Esophagus squamous epithelium (tissue), 5 donors: Measurements from ENCODE around the gene MAP2K5. TPM values are rescaled to one million over a fixed set of nuclear protein-coding genes. Genes with fewer than 3 reads are reported as not detected.

Experiments used
- DNase-seq: peaks from one replicate; lab custom pipeline; 2025; lab: John Stamatoyannopoulos, UW
- H3K27ac ChIP-seq, 4 donors: fragments of 200-600 bp; sonication (generic); one replicate each; pipeline ENCODE4 v1.5.1; 2016 to 2019; ENCODE audit warnings: mild to moderate bottlenecking in 1 of 4
- H3K27me3 ChIP-seq, 4 donors: fragments of 200-600 bp; sonication (generic); 1 replicate in 3 of 4; 2 replicates in 1 of 4; pipeline versions ENCODE4 v1.5.1 to v1.6.0; 2017 to 2021; ENCODE audit warnings: antibody characterized with exemption in 1 of 4
- H3K36me3 ChIP-seq, 3 donors: fragments of 200-600 bp; sonication (generic); one replicate each; pipeline ENCODE4 v1.5.1; 2016 to 2019
- H3K4me1 ChIP-seq, 3 donors: fragments of 200-600 bp; sonication (generic); one replicate each; pipeline ENCODE4 v1.5.1; 2017 to 2019
- H3K4me3 ChIP-seq, 4 donors: fragments of 200-600 bp; sonication (generic); 1 replicate in 3 of 4; 2 replicates in 1 of 4; pipeline ENCODE4 v1.5.1; 2016 to 2019; ENCODE audit warnings: mild to moderate bottlenecking in 2 of 4, moderate library complexity in 1 of 4
- H3K9me3 ChIP-seq, 3 donors: fragments of 200-600 bp; sonication (generic); one replicate each; pipeline ENCODE4 v1.5.1; 2016 to 2019
- POLR2A ChIP-seq, 4 donors: fragments of 450-650 bp; IDR thresholded peaks; one replicate each; pipeline ENCODE4 v1.6.1; 2017; ENCODE audit warnings: antibody characterized with exemption in 4 of 4, mild to moderate bottlenecking in 4 of 4, moderate library complexity in 3 of 4
- WGBS, 2 donors: methylation state at CpG; one replicate each; pipeline ENCODE4 v1.1.5; 2018; 5-methylcytosine and 5-hydroxymethylcytosine counted together
- intact Hi-C: fragments of 100-400 bp; cut with DNase I; formaldehyde crosslinking; loops from one replicate; pipeline ENCODE4 v1.15.0; 2022
- total RNA-seq, 4 donors: library from RNA; depleted of rRNA; stranded (reverse); fragments of >200 nt; gene quantifications; one replicate each; pipeline ENCODE4 v1.1.0, GENCODE V29; 2016
- TF ChIP-seq, protein P1 (sequence below), 6 experiments: fragments of 450-650 bp in 4 of 6; fragments of 200-600 bp in 2 of 6; sonication (generic) in 2 of 6; IDR thresholded peaks; one replicate each; pipeline ENCODE4 v1.5.1; 2016 to 2019; ENCODE audit warnings: antibody characterized with exemption in 6 of 6, mild to moderate bottlenecking in 4 of 6, moderate library complexity in 4 of 6
- donor health status: DM: yes; HTN: yes; CAD: no.

Gene MAP2K5
- total RNA-seq, 4 donors from 2014 or later = 5.8 to 8.0 (median 7.0) TPM

DNA sequence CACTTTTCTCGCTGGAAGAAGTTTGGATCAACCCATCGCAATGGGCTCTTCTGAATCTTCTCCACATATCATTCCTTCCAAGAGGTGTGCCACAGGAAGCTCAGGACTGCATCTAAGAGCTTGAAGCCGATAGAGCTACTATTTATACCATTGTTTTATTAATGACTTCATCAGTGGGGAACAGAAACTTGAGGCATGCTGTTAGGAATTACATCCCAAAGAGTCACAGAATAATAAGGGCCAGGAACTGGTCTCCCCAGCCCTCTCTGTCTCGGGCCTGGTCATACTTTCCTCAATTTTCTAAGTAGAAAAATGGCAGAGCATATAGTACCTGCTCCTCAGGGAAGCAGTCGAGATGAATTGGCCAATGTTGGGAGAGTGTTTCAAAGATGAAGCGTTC is 38.4 kb upstream of the MAP2K5 start:
- no peak overlapping the region for H3K4me3 ChIP-seq
- no peaks in the 10 kb centered on the region for H3K27me3 ChIP-seq
- H3K4me1 ChIP-seq = peaks cover 0 to 5% (median 0%) of the 10 kb centered on the region in 3 donors
- intact Hi-C loops = no loop called here
- no peaks in the 10 kb centered on the region for H3K9me3 ChIP-seq
- no peak for DNase-seq
- TF ChIP-seq, protein P1, sequence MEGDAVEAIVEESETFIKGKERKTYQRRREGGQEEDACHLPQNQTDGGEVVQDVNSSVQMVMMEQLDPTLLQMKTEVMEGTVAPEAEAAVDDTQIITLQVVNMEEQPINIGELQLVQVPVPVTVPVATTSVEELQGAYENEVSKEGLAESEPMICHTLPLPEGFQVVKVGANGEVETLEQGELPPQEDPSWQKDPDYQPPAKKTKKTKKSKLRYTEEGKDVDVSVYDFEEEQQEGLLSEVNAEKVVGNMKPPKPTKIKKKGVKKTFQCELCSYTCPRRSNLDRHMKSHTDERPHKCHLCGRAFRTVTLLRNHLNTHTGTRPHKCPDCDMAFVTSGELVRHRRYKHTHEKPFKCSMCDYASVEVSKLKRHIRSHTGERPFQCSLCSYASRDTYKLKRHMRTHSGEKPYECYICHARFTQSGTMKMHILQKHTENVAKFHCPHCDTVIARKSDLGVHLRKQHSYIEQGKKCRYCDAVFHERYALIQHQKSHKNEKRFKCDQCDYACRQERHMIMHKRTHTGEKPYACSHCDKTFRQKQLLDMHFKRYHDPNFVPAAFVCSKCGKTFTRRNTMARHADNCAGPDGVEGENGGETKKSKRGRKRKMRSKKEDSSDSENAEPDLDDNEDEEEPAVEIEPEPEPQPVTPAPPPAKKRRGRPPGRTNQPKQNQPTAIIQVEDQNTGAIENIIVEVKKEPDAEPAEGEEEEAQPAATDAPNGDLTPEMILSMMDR (IDR thresholded peaks at IDR 0.05) = no peak
- TF ChIP-seq POLR2A (IDR thresholded peaks at IDR 0.05) = no peak
- WGBS, 2 donors = 93% methylated on average over 6 of the region's 6 CpGs
- H3K27ac ChIP-seq = no peak overlapping the region
- no peaks in the 10 kb centered on the region for H3K36me3 ChIP-seq

DNA sequence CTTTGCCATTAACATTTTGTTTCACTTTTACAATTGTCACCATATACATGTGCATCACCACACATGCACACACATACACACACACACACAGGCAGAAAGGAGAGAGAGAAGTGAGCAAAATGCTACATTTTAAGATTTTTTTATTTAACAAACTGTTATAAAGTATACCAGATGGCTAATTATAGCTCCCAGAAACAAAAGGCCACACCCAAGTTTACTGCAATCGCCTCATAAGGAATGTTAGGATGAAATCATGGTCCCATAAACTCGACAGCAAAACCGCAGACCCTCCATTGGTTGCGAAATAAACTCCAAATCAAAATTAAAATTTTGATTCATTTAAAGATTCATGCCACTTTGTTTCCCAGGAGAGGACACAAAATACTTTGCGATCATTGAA is 37.7 kb upstream of the MAP2K5 start:
- no peak for TF ChIP-seq POLR2A (IDR thresholded peaks at IDR 0.05)
- TF ChIP-seq, protein P1 (IDR thresholded peaks at IDR 0.05) = no peak
- Histone ChIP-seq H3K36me3 (peaks cover 0 to under 1% (median 0%) of the 10 kb centered on the region in 3 donors), H3K9me3 (no peaks in the 10 kb centered on the region), H3K27ac (no peak overlapping the region), H3K4me3 (no peak overlapping the region), H3K4me1 (peaks cover 0 to 5% (median 0%) of the 10 kb centered on the region in 3 donors), H3K27me3 (no peaks in the 10 kb centered on the region)
- 82 to 85% methylated on average over 5 of the region's 5 CpGs for WGBS, 2 donors
- DNase-seq = no peak
- intact Hi-C loops = no loop called here

DNA sequence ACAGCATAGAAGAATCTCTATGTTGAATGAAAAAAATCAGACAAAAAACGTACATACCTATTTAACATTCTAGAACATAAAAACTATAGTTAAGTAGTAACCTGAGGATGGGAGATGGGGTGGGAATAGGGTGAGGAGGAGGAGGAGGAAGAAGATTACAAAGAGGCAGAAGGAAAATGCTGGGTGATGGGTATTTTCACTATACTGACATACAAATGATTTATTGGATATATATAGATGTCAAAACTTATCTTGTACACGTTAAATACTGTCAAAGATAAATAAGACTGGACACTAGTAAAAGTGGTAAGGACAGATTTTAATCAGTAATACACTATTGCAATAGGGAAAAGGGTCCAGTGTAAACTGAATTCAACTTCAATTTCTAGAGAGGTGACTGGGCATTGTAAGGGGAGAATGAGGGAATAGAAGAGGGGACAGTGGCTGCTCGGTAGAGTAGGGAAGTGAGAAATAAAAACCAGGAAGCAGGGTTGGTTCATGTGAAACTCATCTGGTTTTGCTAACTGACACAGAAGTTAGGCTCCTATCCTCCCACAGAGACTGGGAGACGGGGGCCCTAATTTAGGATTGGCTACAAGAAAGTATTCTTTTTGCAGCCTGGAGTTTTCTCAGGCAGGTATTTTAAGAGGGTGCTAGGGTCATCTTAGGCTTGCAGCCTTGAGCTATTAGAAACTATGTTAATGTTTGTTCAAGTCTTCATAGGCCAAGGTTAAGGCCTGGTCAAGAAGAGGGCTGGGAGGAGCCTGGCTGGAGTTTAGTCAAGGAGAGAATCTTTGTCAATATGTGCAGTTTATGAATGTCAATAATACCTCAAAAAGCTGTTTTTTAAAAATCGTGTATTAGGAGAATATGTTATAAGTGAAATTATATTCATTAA is 36.6 kb upstream of the MAP2K5 start:
- no peaks in the 10 kb centered on the region for H3K9me3 ChIP-seq
- no peak overlapping the region for H3K4me3 ChIP-seq
- no peak overlapping the region for H3K27ac ChIP-seq
- no peak for TF ChIP-seq POLR2A (IDR thresholded peaks at IDR 0.05)
- TF ChIP-seq, protein P1 (IDR thresholded peaks at IDR 0.05) = no peak
- no peaks in the 10 kb centered on the region for H3K27me3 ChIP-seq
- DNase-seq = no peak
- peaks cover 0 to 5% (median 0%) of the 10 kb centered on the region in 3 donors for H3K36me3 ChIP-seq
- peaks cover 0 to 5% (median 0%) of the 10 kb centered on the region in 3 donors for H3K4me1 ChIP-seq
- WGBS, 2 donors = 74 to 78% methylated on average over 5 of the region's 5 CpGs
- intact Hi-C loops = no loop called here

DNA sequence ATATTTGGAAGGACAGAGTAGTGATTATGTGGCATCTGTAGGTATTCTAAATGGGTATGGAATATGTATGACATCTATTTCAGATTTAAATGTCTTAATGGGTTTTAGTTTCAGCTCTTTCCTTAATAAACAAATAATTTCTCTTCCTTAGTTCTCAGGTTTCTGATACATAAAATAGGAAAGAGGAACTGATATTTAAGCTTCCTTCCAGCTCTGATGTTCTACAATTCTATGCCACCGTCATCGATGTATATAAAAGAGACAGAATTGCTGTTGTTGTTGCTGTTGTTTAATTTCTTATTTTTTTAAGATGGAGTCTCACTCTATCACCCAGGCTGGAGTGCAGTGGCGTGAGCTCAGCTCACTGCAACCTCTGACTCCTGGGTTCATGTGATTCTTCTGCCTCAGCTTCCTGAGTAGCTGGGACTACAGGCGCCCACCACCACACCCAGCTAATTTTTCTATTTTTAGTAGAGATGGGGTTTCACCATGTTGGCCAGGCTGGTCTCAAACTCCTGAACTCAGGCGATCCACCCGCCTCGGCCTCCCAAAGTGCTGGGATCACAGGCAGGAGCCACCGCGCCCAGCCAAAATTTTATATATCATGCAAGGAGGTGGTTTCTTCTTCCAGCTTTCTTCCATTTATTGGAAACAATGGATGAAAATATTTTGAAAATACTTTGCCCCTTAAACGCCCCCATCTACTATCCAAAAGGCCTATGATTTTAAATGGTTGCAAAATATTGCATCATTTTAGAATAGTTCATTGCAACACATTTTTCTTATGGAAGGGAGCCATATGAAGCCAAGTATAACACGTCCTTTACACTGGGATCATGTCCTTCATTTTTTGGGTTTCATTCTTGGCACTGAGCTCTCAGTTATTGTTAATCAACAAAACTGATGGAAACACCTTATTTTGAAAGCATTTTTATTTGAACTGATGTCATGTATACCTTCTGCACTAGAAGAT is 35.4 kb upstream of the MAP2K5 start:
- 85% methylated on average over 10 to 11 of the region's 11 CpGs for WGBS, 2 donors
- Histone ChIP-seq H3K4me1 (peaks cover 0 to 5% (median 0%) of the 10 kb centered on the region in 3 donors), H3K9me3 (no peaks in the 10 kb centered on the region), H3K27me3 (no peaks in the 10 kb centered on the region), H3K36me3 (peaks cover 0 to 11% (median 0%) of the 10 kb centered on the region in 3 donors), H3K4me3 (no peak overlapping the region), H3K27ac (no peak overlapping the region)
- TF ChIP-seq POLR2A (IDR thresholded peaks at IDR 0.05) = no peak
- TF ChIP-seq, protein P1 (IDR thresholded peaks at IDR 0.05) = no peak
- no peak for DNase-seq
- intact Hi-C loops = no loop called here
